Measurements from ENCODE around the gene GRM8. TPM values are rescaled to one million over a fixed set of nuclear protein-coding genes. Genes with fewer than 3 reads are reported as not detected.

GRM8 gene
- total RNA-seq, 1 donor from 2014 or later: not detected

DNA sequence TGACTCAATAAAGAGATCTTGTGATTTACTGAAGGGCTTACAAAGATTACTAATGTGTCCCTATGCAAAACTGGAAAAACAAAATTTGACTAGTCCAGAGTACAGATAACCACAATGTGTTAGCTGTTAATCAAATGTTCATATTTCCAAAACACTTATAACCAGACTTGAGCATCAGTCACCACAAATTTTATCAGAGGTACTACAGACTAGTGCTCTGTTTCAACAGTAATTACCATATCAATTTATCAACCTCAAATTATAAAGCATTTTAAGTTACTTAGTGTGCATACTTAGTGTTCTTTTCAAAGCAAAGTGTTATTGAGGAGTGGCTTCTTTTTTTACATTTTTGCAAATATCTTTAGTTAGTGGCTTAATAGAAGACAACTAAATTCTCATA lies 765.9 kb downstream of the GRM8 start:
- intact Hi-C loops (cut with DNase I): no loop called here
- Histone ChIP-seq H3K4me1 (no peaks in the 10 kb centered on the region), H3K9me3 (no peaks in the 10 kb centered on the region), H3K36me3 (no peaks in the 10 kb centered on the region), H3K4me3 (no peak overlapping the region), H3K27me3 (no peaks in the 10 kb centered on the region), H3K27ac (no peak overlapping the region)
- no peak for DNase-seq
- TF ChIP-seq CTCF (IDR thresholded peaks at IDR 0.05): no peak
- no peak for ATAC-seq

DNA sequence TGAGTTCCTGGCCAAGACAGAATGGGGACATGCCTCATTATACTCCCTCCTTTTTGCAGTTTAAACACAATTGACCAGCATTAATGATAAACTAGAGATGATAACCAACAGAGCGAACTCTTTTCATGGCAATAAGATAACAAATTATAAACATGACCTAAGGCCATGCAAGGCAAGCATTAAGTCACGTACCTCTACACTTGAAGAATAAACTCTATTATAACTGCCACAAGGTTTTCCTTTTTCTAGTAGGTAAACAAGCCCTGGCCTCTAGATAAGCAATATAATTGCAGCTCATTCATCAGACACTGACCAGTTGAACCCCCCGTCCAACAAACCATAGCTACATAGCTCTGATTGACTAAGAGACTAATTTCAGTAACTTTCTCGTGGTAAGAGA lies 767.0 kb downstream of the GRM8 start:
- intact Hi-C loops (cut with DNase I): no loop called here
- TF ChIP-seq CTCF (IDR thresholded peaks at IDR 0.05): no peak
- no peaks in the 10 kb centered on the region for H3K36me3 ChIP-seq
- no peak for ATAC-seq
- H3K27ac ChIP-seq: no peak overlapping the region
- no peak overlapping the region for H3K4me3 ChIP-seq
- no peak for DNase-seq
- H3K9me3 ChIP-seq: no peaks in the 10 kb centered on the region
- no peaks in the 10 kb centered on the region for H3K4me1 ChIP-seq
- H3K27me3 ChIP-seq: no peaks in the 10 kb centered on the region

DNA sequence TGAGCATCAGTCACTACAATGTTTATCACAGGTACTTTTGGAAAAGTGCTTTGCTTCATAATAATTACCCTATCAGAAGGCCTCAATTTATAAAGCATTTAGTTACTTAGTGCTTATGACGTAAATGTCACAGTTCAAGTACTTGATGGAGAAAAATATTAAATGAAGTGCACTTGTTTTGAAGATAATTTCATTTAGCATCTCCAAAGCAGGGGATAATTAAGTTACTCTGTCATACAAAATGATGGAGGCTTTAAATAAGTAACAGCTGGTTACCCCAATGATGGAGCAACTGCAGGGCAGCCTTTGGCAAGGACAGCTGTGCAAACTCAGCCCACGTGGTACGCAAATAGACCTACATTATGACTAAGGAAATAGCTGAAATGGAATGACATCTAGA lies 768.8 kb downstream of the GRM8 start:
- Histone ChIP-seq H3K4me3 (no peak overlapping the region), H3K9me3 (no peaks in the 10 kb centered on the region), H3K27ac (no peak overlapping the region), H3K4me1 (no peaks in the 10 kb centered on the region), H3K27me3 (no peaks in the 10 kb centered on the region), H3K36me3 (no peaks in the 10 kb centered on the region)
- no peak for DNase-seq
- TF ChIP-seq CTCF (IDR thresholded peaks at IDR 0.05): no peak
- intact Hi-C loops (cut with DNase I): no loop called here
- no peak for ATAC-seq

DNA sequence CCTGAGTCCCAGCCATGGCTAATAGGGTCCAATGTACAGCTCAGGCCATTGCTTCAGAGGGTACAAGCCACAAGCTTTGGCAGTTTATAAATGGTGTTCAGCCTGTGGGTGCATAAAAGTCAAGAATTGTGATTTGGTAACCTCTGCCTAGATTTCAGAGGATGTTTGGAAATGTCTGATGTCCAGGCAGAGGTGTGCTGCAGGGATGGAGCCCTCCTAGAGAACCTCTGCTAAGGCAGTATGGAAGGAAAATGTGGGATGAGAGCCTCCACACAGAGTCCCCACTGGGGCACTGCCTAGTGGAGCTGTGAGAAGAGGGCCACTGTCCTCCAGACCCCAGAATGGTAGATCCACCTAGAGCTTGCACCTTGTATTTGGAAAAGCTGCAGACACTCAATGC lies 779.9 kb downstream of the GRM8 start:
- ATAC-seq (no peak), DNase-seq (no peak)
- Histone ChIP-seq H3K27me3 (no peaks in the 10 kb centered on the region), H3K4me1 (no peaks in the 10 kb centered on the region), H3K36me3 (no peaks in the 10 kb centered on the region), H3K27ac (no peak overlapping the region), H3K9me3 (no peaks in the 10 kb centered on the region), H3K4me3 (no peak overlapping the region)
- intact Hi-C loops (cut with DNase I): no loop called here
- no peak for TF ChIP-seq CTCF (IDR thresholded peaks at IDR 0.05)

DNA sequence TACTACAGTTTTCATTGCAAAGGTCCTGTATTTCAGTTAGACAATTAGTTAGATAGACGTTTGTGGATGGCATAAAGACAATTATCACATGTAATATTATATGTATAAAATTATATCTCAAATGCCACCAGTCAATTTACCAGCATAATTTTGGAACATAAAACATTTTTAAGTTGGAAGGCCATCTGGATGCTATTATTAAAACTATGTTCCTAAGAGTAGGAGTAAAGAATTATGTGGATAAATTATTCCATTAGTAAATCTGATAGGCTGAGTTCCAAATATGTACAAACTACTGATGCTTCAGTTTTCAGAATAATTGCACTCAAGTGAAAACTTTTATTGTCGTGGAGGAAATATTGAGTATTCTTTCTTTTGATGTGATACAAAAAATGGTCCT lies 790.3 kb downstream of the GRM8 start:
- no peak for TF ChIP-seq CTCF (IDR thresholded peaks at IDR 0.05)
- H3K9me3 ChIP-seq: no peaks in the 10 kb centered on the region
- no peaks in the 10 kb centered on the region for H3K27me3 ChIP-seq
- DNase-seq (no peak), ATAC-seq (no peak)
- no peak overlapping the region for H3K4me3 ChIP-seq
- no peaks in the 10 kb centered on the region for H3K4me1 ChIP-seq
- no peaks in the 10 kb centered on the region for H3K36me3 ChIP-seq
- intact Hi-C loops (cut with DNase I): no loop called here
- no peak overlapping the region for H3K27ac ChIP-seq

- no peak for ATAC-seq
- H3K36me3 ChIP-seq: no peaks in the 10 kb centered on the region
These were observed 792.1 kb downstream of the GRM8 start for GRCh38 chr7:126460664-126461063.

More at GRCh38 chr7:126460664-126461063, 792.1 kb downstream of the GRM8 start:
- DNase-seq: no peak
- no peak overlapping the region for H3K4me3 ChIP-seq
- H3K9me3 ChIP-seq: no peaks in the 10 kb centered on the region
- H3K4me1 ChIP-seq: no peaks in the 10 kb centered on the region
- no peak overlapping the region for H3K27ac ChIP-seq
- TF ChIP-seq CTCF (IDR thresholded peaks at IDR 0.05): no peak
- intact Hi-C loops (cut with DNase I): no loop called here
- no peaks in the 10 kb centered on the region for H3K27me3 ChIP-seq

All from upper lobe of right lung (tissue), 1 donor.